Neural progenitor cell (in vitro differentiated cells): ENCODE measurements around the gene PLEKHA5. TPM values are rescaled to one million over a fixed set of nuclear protein-coding genes. Genes with fewer than 3 reads are reported as not detected.

ENCODE experiments used
- DNase-seq: peaks from one replicate; pipeline ENCODE4 v3.0.0-alpha.2; 2016; ENCODE audit warnings: low spot score
- H2AFZ ChIP-seq: fragments of 200-600 bp; sonication (generic); replicated peaks from 2 replicates; pipeline ENCODE4 v1.6.1; 2016; ENCODE audit warnings: antibody characterized with exemption
- H3F3A ChIP-seq: fragments of 200-600 bp; sonication (generic); 2 replicates; pipeline ENCODE4 v1.6.1; 2016; ENCODE audit warnings: antibody characterized with exemption, low read depth
- H3K27ac ChIP-seq: fragments of 200-600 bp; sonication (generic); 2 replicates; pipeline ENCODE4 v1.5.1; 2016; ENCODE audit warnings: mild to moderate bottlenecking
- H3K27me3 ChIP-seq: fragments of 200-600 bp; sonication (generic); 2 replicates; pipeline ENCODE4 v1.6.1; 2016; ENCODE audit warnings: mild to moderate bottlenecking, moderate library complexity
- H3K36me3 ChIP-seq: fragments of 200-600 bp; sonication (generic); 2 replicates; pipeline ENCODE4 v1.5.1; 2016
- H3K4me1 ChIP-seq: fragments of 200-600 bp; sonication (generic); 2 replicates; pipeline ENCODE4 v1.6.1; 2016; ENCODE audit warnings: mixed run types
- H3K4me2 ChIP-seq: fragments of 200-600 bp; sonication (generic); 2 replicates; pipeline ENCODE4 v1.6.1; 2016
- H3K4me3 ChIP-seq: fragments of 200-600 bp; sonication (generic); 2 replicates; pipeline ENCODE4 v1.5.1; 2016
- H3K79me2 ChIP-seq: fragments of 200-600 bp; sonication (generic); 2 replicates; pipeline ENCODE4 v1.6.1; 2016; ENCODE audit warnings: low read depth
- H3K9ac ChIP-seq: fragments of 200-600 bp; sonication (generic); 2 replicates; pipeline ENCODE4 v1.6.1; 2016
- H3K9me3 ChIP-seq: fragments of 200-600 bp; sonication (generic); 2 replicates; pipeline ENCODE4 v1.5.1; 2016; ENCODE audit warnings: low read depth
- H4K20me1 ChIP-seq: fragments of 200-600 bp; sonication (generic); 2 replicates; pipeline ENCODE4 v1.6.1; 2016; ENCODE audit warnings: low read depth
- H3K27ac Mint-ChIP-seq: 3 replicates; pipeline ENCODE4 v1.8.0; 2021; ENCODE audit warnings: mixed read lengths
- H3K27me3 Mint-ChIP-seq: 2 replicates; pipeline ENCODE4 v1.8.0; 2022; ENCODE audit warnings: low read depth, mild to moderate bottlenecking, inconsistent platforms, moderate library complexity, mixed read lengths; ENCODE audit not compliant: insufficient read depth
- H3K36me3 Mint-ChIP-seq: 3 replicates; pipeline ENCODE4 v1.8.0; 2021; ENCODE audit warnings: mixed read lengths
- H3K4me1 Mint-ChIP-seq: 3 replicates; pipeline ENCODE4 v1.8.0; 2021; ENCODE audit warnings: mixed read lengths
- H3K4me3 Mint-ChIP-seq: 3 replicates; pipeline ENCODE4 v1.8.0; 2021; ENCODE audit warnings: mild to moderate bottlenecking, moderate library complexity, mixed read lengths
- H3K9me3 Mint-ChIP-seq: 3 replicates; pipeline ENCODE4 v1.8.0; 2020; ENCODE audit warnings: mixed read lengths
- CTCF ChIP-seq: fragments of 200-600 bp; sonication (generic); IDR thresholded peaks from 2 replicates; pipeline ENCODE4 v1.5.1; 2017; ENCODE audit warnings: antibody characterized with exemption, mild to moderate bottlenecking
- EZH2 ChIP-seq: fragments of 200-600 bp; sonication (generic); IDR thresholded peaks from 2 replicates; pipeline ENCODE4 v1.6.1; 2017; ENCODE audit warnings: antibody characterized with exemption, mild to moderate bottlenecking, moderate library complexity
- EZH2phosphoT487 ChIP-seq: fragments of 200-600 bp; sonication (generic); IDR thresholded peaks from 2 replicates; pipeline ENCODE4 v1.6.1; 2017; ENCODE audit warnings: antibody characterized with exemption
- total RNA-seq: library from RNA; depleted of rRNA; stranded (reverse); fragments of >200 nt; gene quantifications from 2 replicates; pipeline ENCODE4 v1.2.3, GENCODE V29; 2015; ENCODE audit warnings: low replicate concordance

Gene PLEKHA5
- total RNA-seq, 1 donor from 2014 or later: 86.7 TPM

GRCh38 chr12:19167708-19168107, 38.2 kb downstream of the PLEKHA5 start:
- Histone ChIP-seq H3K27me3 (no peaks in the 10 kb centered on the region), H3K4me1 (peaks cover 23% of the 10 kb centered on the region), H3K27ac (no peak overlapping the region), H3K4me2 (no peak overlapping the region), H3F3A (no peaks in the 10 kb centered on the region), H3K79me2 (peaks cover 96% of the 10 kb centered on the region), H2AFZ (no peak overlapping the region), H3K36me3 (peaks cover 5% of the 10 kb centered on the region), H4K20me1 (peaks cover 52% of the 10 kb centered on the region), H3K9me3 (no peaks in the 10 kb centered on the region), H3K9ac (no peak overlapping the region), H3K4me3 (no peak overlapping the region)
- Mint-ChIP-seq H3K27ac (no peak overlapping the region), H3K27me3 (peaks cover 4% of the 10 kb centered on the region), H3K9me3 (peaks cover 9% of the 10 kb centered on the region), H3K4me3 (no peak overlapping the region), H3K36me3 (peaks cover 60% of the 10 kb centered on the region), H3K4me1 (peaks cover 15% of the 10 kb centered on the region)
- TF ChIP-seq EZH2phosphoT487 (no peak), CTCF (no peak), EZH2 (no peak)
- no peak for DNase-seq

- H3K36me3 Mint-ChIP-seq: peaks cover 58% of the 10 kb centered on the region
- peaks cover 95% of the 10 kb centered on the region for H3K79me2 ChIP-seq
Measured at GRCh38 chr12:19168644-19169043, 39.1 kb downstream of the PLEKHA5 start.

GRCh38 chr12:19169222-19169621, 39.7 kb downstream of the PLEKHA5 start:
- no peak overlapping the region for H3K27ac Mint-ChIP-seq
- H3K4me1 ChIP-seq: peaks cover 28% of the 10 kb centered on the region
- peaks cover 15% of the 10 kb centered on the region for H3K4me1 Mint-ChIP-seq
- H3K4me2 ChIP-seq: no peak overlapping the region
- H3K27ac ChIP-seq: no peak overlapping the region
- H3K9me3 Mint-ChIP-seq: peaks cover 8% of the 10 kb centered on the region
- DNase-seq: no peak
- H3K9ac ChIP-seq: no peak overlapping the region
- no peak overlapping the region for H3K4me3 ChIP-seq
- peaks cover 4% of the 10 kb centered on the region for H3K27me3 Mint-ChIP-seq
- H3K4me3 Mint-ChIP-seq: no peak overlapping the region
- no peaks in the 10 kb centered on the region for H3F3A ChIP-seq
- peaks cover 97% of the 10 kb centered on the region for H3K79me2 ChIP-seq
- H3K9me3 ChIP-seq: no peaks in the 10 kb centered on the region
- H2AFZ ChIP-seq: no peak overlapping the region
- peaks cover 52% of the 10 kb centered on the region for H4K20me1 ChIP-seq
- peaks cover 5% of the 10 kb centered on the region for H3K36me3 ChIP-seq
- no peaks in the 10 kb centered on the region for H3K27me3 ChIP-seq
- TF ChIP-seq EZH2phosphoT487 (no peak), CTCF (no peak), EZH2 (no peak)
- H3K36me3 Mint-ChIP-seq: peaks cover 56% of the 10 kb centered on the region

More at GRCh38 chr12:19168644-19169043, 39.1 kb downstream of the PLEKHA5 start:
- no peak overlapping the region for H3K4me2 ChIP-seq
- no peaks in the 10 kb centered on the region for H3F3A ChIP-seq
- no peaks in the 10 kb centered on the region for H3K9me3 ChIP-seq
- Mint-ChIP-seq H3K27me3 (peaks cover 4% of the 10 kb centered on the region), H3K4me3 (no peak overlapping the region), H3K27ac (no peak overlapping the region), H3K4me1 (peaks cover 15% of the 10 kb centered on the region), H3K9me3 (peaks cover 11% of the 10 kb centered on the region)
- H2AFZ ChIP-seq: no peak overlapping the region
- no peak for DNase-seq
- TF ChIP-seq CTCF (no peak), EZH2phosphoT487 (no peak), EZH2 (no peak)
- no peak overlapping the region for H3K9ac ChIP-seq
- no peak overlapping the region for H3K27ac ChIP-seq
- peaks cover 5% of the 10 kb centered on the region for H3K36me3 ChIP-seq
- no peak overlapping the region for H3K4me3 ChIP-seq
- H3K27me3 ChIP-seq: no peaks in the 10 kb centered on the region
- H3K4me1 ChIP-seq: peaks cover 23% of the 10 kb centered on the region
- peaks cover 52% of the 10 kb centered on the region for H4K20me1 ChIP-seq
